GM04504 (cell line): ENCODE data around the gene EML1.
"Not testable (repeated sequence)": the region's sequence is repeated elsewhere in the genome, so short reads cannot be mapped to it uniquely, and the experiment has no call there.

Experiments
- DNase-seq: peaks from one replicate; pipeline ENCODE4 v3.0.0-alpha.2; 2012; ENCODE audit warnings: low read depth

EML1 gene

DNA sequence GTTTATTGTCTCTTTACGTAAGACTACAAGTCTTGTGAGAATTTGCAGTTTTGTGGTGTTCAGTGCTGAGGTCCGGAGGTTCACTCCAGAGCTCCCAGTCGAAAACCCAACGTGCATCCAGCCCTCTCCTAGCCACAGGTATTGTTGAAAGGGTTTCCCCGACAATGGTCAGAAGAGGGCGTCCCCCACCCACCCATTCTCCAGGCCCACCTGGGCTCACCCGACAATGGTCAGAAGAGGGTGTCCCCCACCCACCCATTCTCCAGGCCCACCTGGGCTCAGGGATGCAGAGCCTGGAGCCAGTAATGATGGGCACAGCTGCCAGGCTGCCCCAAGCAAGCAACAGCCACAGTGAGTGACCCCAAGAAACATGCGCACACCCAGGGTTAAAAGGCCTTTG is 145.2 kb downstream of the EML1 start:
- no peak for DNase-seq

- DNase-seq = no peak
Observed at GRCh38 chr14:99938896-99939295, 145.7 kb downstream of the EML1 start.

DNA sequence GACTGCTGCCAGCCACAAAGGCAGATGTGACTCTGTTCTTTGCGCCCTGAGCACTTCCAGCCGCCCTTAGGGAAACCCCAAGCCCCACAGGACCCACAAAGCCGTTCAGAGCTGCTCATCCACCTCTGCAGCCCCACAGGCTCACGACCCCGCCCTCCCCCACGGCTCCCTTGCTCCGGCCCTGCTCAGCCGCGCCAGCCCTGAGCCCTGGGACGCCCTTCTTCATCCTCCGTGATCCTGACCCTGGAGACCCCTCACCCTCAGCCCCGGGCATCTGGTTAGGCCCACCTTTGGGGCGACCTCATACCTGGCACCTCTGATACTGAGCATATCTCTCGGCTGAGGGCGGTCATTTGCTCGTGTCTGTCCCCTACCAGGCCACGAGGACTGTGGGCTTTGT is 146.2 kb downstream of the EML1 start:
- DNase-seq = no peak

GRCh38 chr14:99940064-99940463 is 146.9 kb downstream of the EML1 start:
- DNase-seq = no peak

DNA sequence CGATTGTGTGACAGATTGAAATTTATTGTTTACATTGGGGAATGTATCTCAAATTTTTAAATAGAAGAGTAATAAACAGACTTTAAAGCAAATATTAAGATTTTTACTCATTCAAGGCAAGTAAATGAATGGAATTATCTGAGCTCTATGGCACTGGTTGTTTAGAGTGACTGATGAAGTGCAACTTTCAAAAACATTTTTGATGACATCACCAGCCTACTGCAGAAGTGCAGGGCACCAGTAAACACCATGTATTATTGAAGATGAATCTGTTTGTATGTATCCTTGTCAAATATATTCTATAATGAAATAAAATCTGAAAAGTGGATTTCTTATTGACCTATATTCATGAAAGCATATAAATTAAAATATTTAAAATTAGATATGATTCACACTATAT is 148.0 kb downstream of the EML1 start:
- no peak for DNase-seq

- DNase-seq = no peak
Observed at GRCh38 chr14:99943620-99944019, 150.4 kb downstream of the EML1 start.

- DNase-seq = no peak
Observed at GRCh38 chr14:99944241-99944651, 151.0 kb downstream of the EML1 start.

GRCh38 chr14:99945732-99946651 is 152.8 kb downstream of the EML1 start:
- no peak for DNase-seq

GRCh38 chr14:99946652-99947489 is 153.7 kb downstream of the EML1 start:
- DNase-seq = no peak

GRCh38 chr14:99947695-99948094 is 154.5 kb downstream of the EML1 start:
- no peak for DNase-seq

DNA sequence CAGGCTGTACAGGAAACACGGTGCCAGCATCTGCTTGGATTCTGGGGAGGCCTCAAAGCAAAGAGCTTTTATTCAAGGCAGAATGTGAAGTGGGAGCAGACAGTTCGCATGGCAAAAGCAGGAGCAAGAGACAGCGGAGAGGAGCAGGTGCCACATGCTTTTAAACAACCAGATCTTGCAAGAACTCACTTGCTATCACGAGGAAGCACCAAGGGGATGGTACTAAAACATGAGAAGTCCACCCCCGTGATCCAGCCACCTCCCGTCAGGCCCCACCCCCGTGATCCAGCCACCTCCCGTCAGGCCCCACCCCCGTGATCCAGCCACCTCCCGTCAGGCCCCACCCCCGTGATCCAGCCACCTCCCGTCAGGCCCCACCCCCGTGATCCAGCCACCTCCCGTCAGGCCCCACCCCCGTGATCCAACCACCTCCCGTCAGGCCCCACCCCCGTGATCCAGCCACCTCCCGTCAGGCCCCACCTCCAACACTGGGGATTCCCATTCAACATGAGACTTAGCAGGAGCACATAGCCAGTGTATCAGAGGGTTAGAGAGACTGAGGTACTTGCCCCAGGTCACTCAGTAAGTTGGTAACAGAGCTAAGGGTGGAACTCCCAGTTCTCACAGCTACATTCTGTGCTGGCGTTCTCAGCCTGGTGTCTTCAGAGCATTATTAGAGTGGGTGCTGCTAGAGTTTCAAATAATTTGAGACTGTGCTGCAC is 156.0 kb downstream of the EML1 start:
- DNase-seq = not testable (repeated sequence)

DNA sequence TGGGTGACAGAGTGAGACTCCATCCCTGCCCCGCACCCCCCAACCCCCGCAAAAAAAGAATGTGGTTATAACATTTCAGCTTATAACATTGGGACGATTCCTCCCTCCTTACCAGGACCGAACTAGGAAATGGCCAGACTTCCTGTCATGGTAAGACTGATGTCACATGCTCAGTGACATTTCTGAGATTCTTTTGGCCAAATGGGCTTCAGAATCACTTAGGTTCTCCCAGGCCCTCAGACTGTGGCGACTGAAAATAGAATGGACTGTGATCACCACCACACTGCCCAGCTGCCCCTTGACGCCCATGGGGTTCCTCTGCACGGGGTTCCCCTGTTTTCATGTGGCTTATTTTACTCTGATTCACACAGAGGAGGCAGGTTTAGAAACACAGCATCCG is 157.0 kb downstream of the EML1 start:
- no peak for DNase-seq

DNA sequence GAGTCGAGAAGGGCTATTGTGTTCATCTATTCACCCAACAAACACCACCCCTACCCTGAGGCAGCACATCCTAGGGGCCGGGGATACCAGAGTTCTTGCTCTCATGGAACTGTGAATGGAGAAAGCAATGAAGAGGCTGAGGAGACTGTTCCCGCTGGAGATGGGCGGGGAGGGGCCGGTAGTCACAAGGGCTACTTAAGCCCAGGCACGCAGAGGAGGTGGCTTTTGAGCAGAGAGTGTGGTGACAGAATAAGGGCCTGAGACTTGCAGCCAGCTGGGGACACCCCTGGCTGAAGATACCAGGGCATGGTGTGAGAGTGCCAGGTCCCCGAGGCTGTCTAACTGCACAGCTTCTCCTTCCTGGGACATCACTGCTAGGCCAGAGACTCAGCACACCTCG is 157.9 kb downstream of the EML1 start:
- no peak for DNase-seq

DNA sequence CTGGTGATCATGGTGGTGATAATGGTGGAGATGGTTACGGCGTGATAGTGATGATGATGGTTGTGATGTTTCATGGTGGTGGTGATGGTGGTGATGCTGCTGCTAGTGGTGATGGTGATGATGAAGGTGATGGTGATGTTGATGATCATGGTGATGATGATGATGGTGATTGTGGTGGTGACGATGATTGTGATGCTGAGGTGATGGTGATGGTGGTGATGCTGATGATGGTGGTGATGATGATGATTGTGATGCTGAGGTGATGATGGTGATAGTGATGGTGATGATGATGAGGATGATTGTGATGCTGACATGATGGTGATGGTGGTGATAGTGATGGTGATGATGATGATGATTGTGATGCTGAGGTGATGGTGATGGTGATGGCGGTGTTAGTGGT is 158.8 kb downstream of the EML1 start:
- DNase-seq = no peak

DNA sequence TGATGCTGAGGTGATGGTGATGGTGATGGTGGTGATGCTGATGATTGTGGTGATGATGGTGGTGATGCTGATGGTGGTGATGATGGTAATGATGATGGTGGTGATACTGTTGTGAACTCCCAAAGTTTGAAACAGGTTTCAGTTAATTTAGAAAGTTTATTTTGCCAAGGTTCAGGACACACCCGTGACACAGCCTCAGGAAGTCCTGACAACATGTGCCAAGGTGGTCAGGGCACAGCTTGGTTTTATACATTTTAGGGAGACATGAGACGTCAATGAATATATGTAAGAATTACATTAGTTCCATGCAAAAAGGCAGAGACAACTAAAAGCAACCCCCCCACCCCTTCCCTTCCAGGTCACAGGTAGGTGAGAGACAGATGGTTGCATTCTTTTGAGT is 159.2 kb downstream of the EML1 start:
- DNase-seq = no peak

DNA sequence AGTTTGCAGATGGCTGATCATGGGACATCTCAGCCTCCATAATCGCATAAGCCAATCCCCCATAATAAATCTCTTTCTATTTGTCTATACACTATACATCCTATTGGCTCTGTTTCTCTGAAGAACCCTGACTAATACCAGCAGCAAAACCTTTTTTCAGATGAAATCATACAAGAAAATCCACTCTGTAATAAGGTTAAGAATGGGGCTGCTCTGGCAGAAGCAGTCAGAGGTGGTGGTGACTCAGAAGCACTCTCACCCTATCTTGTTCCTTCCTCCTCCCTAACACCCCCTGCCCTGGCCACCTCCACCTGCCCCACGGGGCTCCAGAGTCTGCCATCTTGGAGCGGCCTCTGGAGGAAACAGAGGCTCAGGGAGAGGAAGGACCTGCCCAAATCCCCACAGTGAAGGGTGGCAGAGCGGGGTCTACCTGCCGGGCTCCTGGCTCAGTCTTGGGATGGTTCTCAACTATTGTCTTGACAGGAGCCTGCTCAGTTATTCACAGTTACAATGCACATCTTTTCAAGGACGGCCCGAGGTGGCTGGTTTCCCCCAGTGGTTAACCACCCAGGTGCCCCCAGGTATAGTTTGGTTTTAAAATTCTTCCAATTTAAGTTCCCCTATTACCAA is 162.7 kb downstream of the EML1 start:
- no peak for DNase-seq

DNA sequence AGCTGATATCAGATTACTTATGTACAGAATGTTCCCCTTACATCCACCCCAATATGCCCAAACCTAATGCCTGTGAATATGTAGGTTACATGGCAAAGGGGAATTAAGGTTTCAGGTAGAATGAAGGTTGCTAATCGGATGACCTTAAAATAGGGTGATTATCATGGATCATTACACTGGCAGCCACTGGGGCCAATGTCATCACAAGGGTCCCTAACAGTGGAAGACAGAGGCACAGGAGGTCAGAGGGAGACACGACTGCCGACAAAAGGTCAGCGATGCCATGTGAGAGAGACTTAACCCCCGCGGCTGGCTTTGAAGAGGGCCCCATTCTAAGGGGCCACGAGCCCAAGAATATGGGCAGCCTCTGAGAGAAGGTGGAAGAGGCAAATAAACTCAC is 165.2 kb downstream of the EML1 start:
- DNase-seq = no peak

GRCh38 chr14:99961826-99962518 is 168.8 kb downstream of the EML1 start:
- no peak for DNase-seq

GRCh38 chr14:99964979-99965378 is 171.8 kb downstream of the EML1 start:
- no peak for DNase-seq

- no peak for DNase-seq
Observed at GRCh38 chr14:99966037-99966835, 173.0 kb downstream of the EML1 start.

GRCh38 chr14:99966912-99967311 is 173.7 kb downstream of the EML1 start:
- DNase-seq = no peak
